ENCODE data around the gene KIF1B. TPM values are rescaled to one million over a fixed set of nuclear protein-coding genes. Genes with fewer than 3 reads are reported as not detected.
"Not testable (repeated sequence)": the region's sequence is repeated elsewhere in the genome, so short reads cannot be mapped to it uniquely, and the experiment has no call there.

KIF1B gene
- total RNA-seq, 1 experiment from 2014 or later, result 21.9 TPM

GRCh38 chr1:10189659-10190058 is 20.7 kb upstream of the KIF1B start:
- no peak for DNase-seq (ENCODE audit: low read depth)

- DNase-seq (ENCODE audit: low read depth), result no peak
These were observed 18.1 kb upstream of the KIF1B start for GRCh38 chr1:10192263-10192662.

GRCh38 chr1:10193288-10193687 is 17.1 kb upstream of the KIF1B start:
- DNase-seq (ENCODE audit: low read depth), result no peak

GRCh38 chr1:10195570-10195969 is 14.8 kb upstream of the KIF1B start:
- DNase-seq (ENCODE audit: low read depth), result peak; percentile 68

- DNase-seq (ENCODE audit: low read depth), result peak; percentile 52
These were observed 13.4 kb upstream of the KIF1B start for GRCh38 chr1:10196976-10197375.

GRCh38 chr1:10200620-10201019 is 9.8 kb upstream of the KIF1B start:
- DNase-seq (ENCODE audit: low read depth), result no peak

GRCh38 chr1:10204003-10204642 is 6.2 kb upstream of the KIF1B start:
- DNase-seq (ENCODE audit: low read depth), result no peak

- not testable (repeated sequence) for DNase-seq (ENCODE audit: low read depth)
These were observed 5.2 kb upstream of the KIF1B start for GRCh38 chr1:10205206-10205605.

- DNase-seq (ENCODE audit: low read depth), result no peak
These were observed 2.6 kb upstream of the KIF1B start for GRCh38 chr1:10207810-10208209.

GRCh38 chr1:10208537-10208936 is 1.8 kb upstream of the KIF1B start:
- no peak for DNase-seq (ENCODE audit: low read depth)

- DNase-seq (ENCODE audit: low read depth), result no peak
These were observed 823 bp upstream of the KIF1B start for GRCh38 chr1:10209590-10209904.

GRCh38 chr1:10210841-10211804 is 753 bp downstream of the KIF1B start:
- DNase-seq (ENCODE audit: low read depth), result peak; percentile 90

GRCh38 chr1:10211805-10212410 is 1.5 kb downstream of the KIF1B start:
- peak; percentile 39 for DNase-seq (ENCODE audit: low read depth)

GRCh38 chr1:10212476-10212875 is 2.1 kb downstream of the KIF1B start:
- no peak for DNase-seq (ENCODE audit: low read depth)

- no peak for DNase-seq (ENCODE audit: low read depth)
These were observed 2.9 kb downstream of the KIF1B start for GRCh38 chr1:10213186-10213705.

- no peak for DNase-seq (ENCODE audit: low read depth)
These were observed 5.8 kb downstream of the KIF1B start for GRCh38 chr1:10216090-10216749.

GRCh38 chr1:10217748-10218441 is 7.5 kb downstream of the KIF1B start:
- DNase-seq (ENCODE audit: low read depth), result peak; percentile 43

GRCh38 chr1:10220200-10220599 is 9.8 kb downstream of the KIF1B start:
- no peak for DNase-seq (ENCODE audit: low read depth)

GRCh38 chr1:10220657-10221056 is 10.3 kb downstream of the KIF1B start:
- DNase-seq (ENCODE audit: low read depth), result not testable (repeated sequence)

GRCh38 chr1:10225573-10225972 is 15.2 kb downstream of the KIF1B start:
- peak; percentile 23 for DNase-seq (ENCODE audit: low read depth)

- DNase-seq (ENCODE audit: low read depth), result no peak
These were observed 18.2 kb downstream of the KIF1B start for GRCh38 chr1:10228528-10228927.
